ENCODE measurements around the gene NRN1. TPM values are rescaled to one million over a fixed set of nuclear protein-coding genes. Genes with fewer than 3 reads are reported as not detected.
"Not testable (repeated sequence)": the region's sequence is repeated elsewhere in the genome, so short reads cannot be mapped to it uniquely, and the experiment has no call there.

Gene NRN1
- 43.4 and 56.3 TPM in 2 replicates for total RNA-seq

GRCh38 chr6:6006428-6007365, at the start of gene NRN1:
Gene NRN1 (minus strand): TSS chr6:6006925. CDS start chr6:6006749, 176 bp downstream.
- peak; percentile 65 for DNase-seq

- no peak for DNase-seq
Measured at GRCh38 chr6:6052216-6052615, 45.5 kb upstream of the NRN1 start.

- no peak for DNase-seq
Measured at GRCh38 chr6:6046716-6047115, 40.0 kb upstream of the NRN1 start.

- no peak for DNase-seq
Measured at GRCh38 chr6:6039946-6040509, 33.3 kb upstream of the NRN1 start.

GRCh38 chr6:6037179-6037578, 30.5 kb upstream of the NRN1 start:
- no peak for DNase-seq

- DNase-seq: no peak
Measured at GRCh38 chr6:6033858-6034257, 27.1 kb upstream of the NRN1 start.

GRCh38 chr6:6026513-6027205, 19.9 kb upstream of the NRN1 start:
- peak; percentile 60 for DNase-seq

- DNase-seq: no peak
Measured at GRCh38 chr6:6025736-6026135, 19.0 kb upstream of the NRN1 start.

GRCh38 chr6:6024220-6024619, 17.5 kb upstream of the NRN1 start:
- DNase-seq: no peak

GRCh38 chr6:6022841-6023240, 16.1 kb upstream of the NRN1 start:
- not testable (repeated sequence) for DNase-seq

GRCh38 chr6:6008648-6009421, 2.1 kb upstream of the NRN1 start:
- DNase-seq: peak; percentile 84

GRCh38 chr6:6008089-6008647, 1.4 kb upstream of the NRN1 start:
- no peak for DNase-seq

- DNase-seq: peak; percentile 73
Measured at GRCh38 chr6:6007366-6008088, 802 bp upstream of the NRN1 start.

GRCh38 chr6:6006006-6006427, 708 bp downstream of the NRN1 start:
- peak; percentile 12 for DNase-seq

GRCh38 chr6:6005051-6006005, 1.4 kb downstream of the NRN1 start:
- DNase-seq: no peak

- DNase-seq: peak; percentile 37
Measured at GRCh38 chr6:6004390-6004995, 2.2 kb downstream of the NRN1 start.

GRCh38 chr6:6003621-6004366, 2.9 kb downstream of the NRN1 start:
- DNase-seq: peak; percentile 76

GRCh38 chr6:6002848-6003620, 3.7 kb downstream of the NRN1 start:
- DNase-seq: no peak
